A673 (cell line): Measurements from ENCODE around the gene ATP6V1C2.

Experiments
- EZH2 ChIP-seq: fragments of 200-600 bp; sonication (generic); IDR thresholded peaks from 2 replicates; pipeline ENCODE4 v1.6.1; 2017; ENCODE audit warnings: borderline replicate concordance, low read depth, mild to moderate bottlenecking, mixed read lengths, antibody characterized with exemption, low read length; ENCODE audit not compliant: poor library complexity, severe bottlenecking
- TF ChIP-seq, protein P1 (sequence below): fragments of 300-800, 200-600 bp; sonication (generic); conservative IDR thresholded peaks from 2 replicates; pipeline ENCODE4 v1.5.1; 2017; ENCODE audit warnings: low read depth, mild to moderate bottlenecking, antibody characterized with exemption, low read length, moderate library complexity, mixed read lengths

- TF ChIP-seq EZH2 = no peak
- TF ChIP-seq, protein P1, sequence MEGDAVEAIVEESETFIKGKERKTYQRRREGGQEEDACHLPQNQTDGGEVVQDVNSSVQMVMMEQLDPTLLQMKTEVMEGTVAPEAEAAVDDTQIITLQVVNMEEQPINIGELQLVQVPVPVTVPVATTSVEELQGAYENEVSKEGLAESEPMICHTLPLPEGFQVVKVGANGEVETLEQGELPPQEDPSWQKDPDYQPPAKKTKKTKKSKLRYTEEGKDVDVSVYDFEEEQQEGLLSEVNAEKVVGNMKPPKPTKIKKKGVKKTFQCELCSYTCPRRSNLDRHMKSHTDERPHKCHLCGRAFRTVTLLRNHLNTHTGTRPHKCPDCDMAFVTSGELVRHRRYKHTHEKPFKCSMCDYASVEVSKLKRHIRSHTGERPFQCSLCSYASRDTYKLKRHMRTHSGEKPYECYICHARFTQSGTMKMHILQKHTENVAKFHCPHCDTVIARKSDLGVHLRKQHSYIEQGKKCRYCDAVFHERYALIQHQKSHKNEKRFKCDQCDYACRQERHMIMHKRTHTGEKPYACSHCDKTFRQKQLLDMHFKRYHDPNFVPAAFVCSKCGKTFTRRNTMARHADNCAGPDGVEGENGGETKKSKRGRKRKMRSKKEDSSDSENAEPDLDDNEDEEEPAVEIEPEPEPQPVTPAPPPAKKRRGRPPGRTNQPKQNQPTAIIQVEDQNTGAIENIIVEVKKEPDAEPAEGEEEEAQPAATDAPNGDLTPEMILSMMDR = peak; percentile 37
These were observed 93.3 kb downstream of the ATP6V1C2 start for GRCh38 chr2:10814571-10815331.
